ENCODE data around the gene TAF3.

GRCh38 chr10:7952266-7952665 is 134.0 kb downstream of the TAF3 start:
- TF ChIP-seq CTCF (IDR thresholded peaks at IDR 0.05; ENCODE audit: insufficient read depth, low read length, poor library complexity, severe bottlenecking) (no peak), EZH2phosphoT487 (conservative IDR thresholded peaks at IDR 0.05; ENCODE audit: low read length) (no peak)

Measured in SU-DHL-6 (cell line).